AG04449 (cell line): ENCODE results near the gene TBC1D1.

ENCODE experiments used
- CTCF ChIA-PET: fragments of 350-600 bp; formaldehyde crosslinking; extraction: SDS; loops from one replicate; lab custom pipeline; 2021; ENCODE audit warnings: antibody characterized with exemption; lab: Yijun Ruan, JAX
- POLR2A ChIA-PET: fragments of 400-600, 350-600 bp; formaldehyde crosslinking; extraction: SDS; loops from one replicate; lab custom pipeline; 2020; ENCODE audit warnings: antibody characterized with exemption, inconsistent platforms; lab: Yijun Ruan, JAX
- DNase-seq: peaks from one replicate; pipeline ENCODE4 v3.0.0-alpha.2; 2010; ENCODE audit warnings: low read depth, low spot score
- H3K4me3 ChIP-seq: 2 replicates; pipeline ENCODE4 v1.5.1; 2011; ENCODE audit warnings: low read depth, mild to moderate bottlenecking, control low read depth, low read length
- CTCF ChIP-seq: IDR thresholded peaks from one replicate; pipeline ENCODE4 v1.5.1; 2011; ENCODE audit warnings: mild to moderate bottlenecking, moderate library complexity, low read length, control low read depth, inconsistent platforms; ENCODE audit not compliant: insufficient read depth; ENCODE audit errors: missing control alignments

The TBC1D1 gene

GRCh38 chr4:38089961-38090360 lies 199.1 kb downstream of the TBC1D1 start:
- DNase-seq, result no peak
- CTCF ChIA-PET, result interaction anchor here (0.6 to 2.1 kb wide), 5 partner anchors 8 to 771 kb away, joined by 3 to 6 read pairs (median 4); no protein-coding TSS in a partner anchor
- no peak overlapping the region for H3K4me3 ChIP-seq
- no peak for TF ChIP-seq CTCF
- POLR2A ChIA-PET, result no interaction called here

- ChIA-PET CTCF (interaction anchor here (1.0 to 2.1 kb wide), 5 partner anchors 9 to 770 kb away, joined by 3 to 6 read pairs (median 4); no protein-coding TSS in a partner anchor), POLR2A (no interaction called here)
- no peak overlapping the region for H3K4me3 ChIP-seq
- no peak for TF ChIP-seq CTCF
- no peak for DNase-seq
Measured at GRCh38 chr4:38090455-38091246, 199.8 kb downstream of the TBC1D1 start.

- no peak for TF ChIP-seq CTCF
- DNase-seq, result no peak
- CTCF ChIA-PET, result interaction anchor here (1.7 to 2.1 kb wide), 3 partner anchors 10 to 639 kb away, joined by 4 to 6 read pairs (median 5); no protein-coding TSS in a partner anchor
Measured at GRCh38 chr4:38091636-38092035, 200.8 kb downstream of the TBC1D1 start.

GRCh38 chr4:38092701-38093100 lies 201.8 kb downstream of the TBC1D1 start:
- TF ChIP-seq CTCF, result no peak
- ChIA-PET POLR2A (no interaction called here), CTCF (no interaction called here)
- no peak for DNase-seq
- H3K4me3 ChIP-seq, result no peak overlapping the region

More at GRCh38 chr4:38091636-38092035, 200.8 kb downstream of the TBC1D1 start:
- POLR2A ChIA-PET, result no interaction called here
- H3K4me3 ChIP-seq, result no peak overlapping the region

- no peak for DNase-seq
- ChIA-PET POLR2A (no interaction called here), CTCF (interaction anchor here (1.1 to 1.7 kb wide), 3 partner anchors 8 to 16 kb away, joined by 3 to 6 read pairs (median 5); no protein-coding TSS in a partner anchor)
- H3K4me3 ChIP-seq, result no peak overlapping the region
- no peak for TF ChIP-seq CTCF
Measured at GRCh38 chr4:38094419-38094818, 203.5 kb downstream of the TBC1D1 start.

- DNase-seq, result no peak
- POLR2A ChIA-PET, result no interaction called here
- H3K4me3 ChIP-seq, result no peak overlapping the region
- CTCF ChIA-PET, result interaction anchor here (1.1 to 1.8 kb wide), 6 partner anchors 9 to 84 kb away, joined by 3 to 6 read pairs (median 4); no protein-coding TSS in a partner anchor
- TF ChIP-seq CTCF, result no peak
Measured at GRCh38 chr4:38095691-38096090, 204.8 kb downstream of the TBC1D1 start.
